Neural progenitor cell (in vitro differentiated cells): ENCODE data around the gene CACYBP.
"Not testable (repeated sequence)": the region's sequence is repeated elsewhere in the genome, so short reads cannot be mapped to it uniquely, and the experiment has no call there.

Source experiments
- EZH2 ChIP-seq: fragments of 200-600 bp; sonication (generic); IDR thresholded peaks from 2 replicates; pipeline ENCODE4 v1.6.1; 2017; ENCODE audit warnings: antibody characterized with exemption, mild to moderate bottlenecking, moderate library complexity
- TF ChIP-seq, protein P1 (sequence below): fragments of 200-600 bp; sonication (generic); IDR thresholded peaks from 2 replicates; pipeline ENCODE4 v1.5.1; 2017; ENCODE audit warnings: antibody characterized with exemption, mild to moderate bottlenecking

DNA sequence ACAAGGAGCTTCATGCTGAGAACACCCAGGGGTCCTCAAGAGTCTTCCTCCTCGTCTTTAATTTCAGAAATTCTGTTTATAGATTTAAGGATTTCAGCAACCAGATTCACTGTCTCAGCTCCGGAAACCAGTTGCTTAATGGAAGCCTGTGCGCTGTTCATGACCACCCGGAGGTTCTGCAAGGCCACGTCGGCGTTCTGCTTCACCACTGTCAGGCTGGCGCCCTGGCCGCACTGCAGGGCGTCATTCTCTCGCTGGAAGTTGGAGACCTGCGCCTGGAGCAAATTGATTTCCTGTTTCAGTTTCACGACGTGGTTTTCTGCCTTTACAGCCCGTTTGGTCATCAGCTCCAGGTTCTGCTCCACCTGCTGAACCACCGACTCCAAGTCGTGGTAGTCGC, 44.8 kb downstream of the CACYBP start:
- not testable (repeated sequence) for TF ChIP-seq EZH2
- TF ChIP-seq, protein P1, sequence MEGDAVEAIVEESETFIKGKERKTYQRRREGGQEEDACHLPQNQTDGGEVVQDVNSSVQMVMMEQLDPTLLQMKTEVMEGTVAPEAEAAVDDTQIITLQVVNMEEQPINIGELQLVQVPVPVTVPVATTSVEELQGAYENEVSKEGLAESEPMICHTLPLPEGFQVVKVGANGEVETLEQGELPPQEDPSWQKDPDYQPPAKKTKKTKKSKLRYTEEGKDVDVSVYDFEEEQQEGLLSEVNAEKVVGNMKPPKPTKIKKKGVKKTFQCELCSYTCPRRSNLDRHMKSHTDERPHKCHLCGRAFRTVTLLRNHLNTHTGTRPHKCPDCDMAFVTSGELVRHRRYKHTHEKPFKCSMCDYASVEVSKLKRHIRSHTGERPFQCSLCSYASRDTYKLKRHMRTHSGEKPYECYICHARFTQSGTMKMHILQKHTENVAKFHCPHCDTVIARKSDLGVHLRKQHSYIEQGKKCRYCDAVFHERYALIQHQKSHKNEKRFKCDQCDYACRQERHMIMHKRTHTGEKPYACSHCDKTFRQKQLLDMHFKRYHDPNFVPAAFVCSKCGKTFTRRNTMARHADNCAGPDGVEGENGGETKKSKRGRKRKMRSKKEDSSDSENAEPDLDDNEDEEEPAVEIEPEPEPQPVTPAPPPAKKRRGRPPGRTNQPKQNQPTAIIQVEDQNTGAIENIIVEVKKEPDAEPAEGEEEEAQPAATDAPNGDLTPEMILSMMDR = not testable (repeated sequence)
